ENCODE data around the gene CPNE4.

The CPNE4 gene

GRCh38 chr3:131995891-131996290 lies 38.9 kb downstream of the CPNE4 start:
- no peak for TF ChIP-seq CTCF (IDR thresholded peaks at IDR 0.05; ENCODE audit: low read depth, low read length)
- H3K4me3 ChIP-seq (replicated peaks in 1 of 2; ENCODE audit: low read depth in 2 of 2, low read length in 2 of 2) = no peak overlapping the region
- DNase-seq (ENCODE audit: low read depth in 2 of 2) = no peak

- TF ChIP-seq CTCF (IDR thresholded peaks at IDR 0.05; ENCODE audit: low read depth, low read length) = no peak
- DNase-seq (ENCODE audit: low read depth in 2 of 2) = no peak
- no peak overlapping the region for H3K4me3 ChIP-seq (replicated peaks in 1 of 2; ENCODE audit: low read depth in 2 of 2, low read length in 2 of 2)
These were observed 45.5 kb downstream of the CPNE4 start for GRCh38 chr3:131989318-131989717.

DNA sequence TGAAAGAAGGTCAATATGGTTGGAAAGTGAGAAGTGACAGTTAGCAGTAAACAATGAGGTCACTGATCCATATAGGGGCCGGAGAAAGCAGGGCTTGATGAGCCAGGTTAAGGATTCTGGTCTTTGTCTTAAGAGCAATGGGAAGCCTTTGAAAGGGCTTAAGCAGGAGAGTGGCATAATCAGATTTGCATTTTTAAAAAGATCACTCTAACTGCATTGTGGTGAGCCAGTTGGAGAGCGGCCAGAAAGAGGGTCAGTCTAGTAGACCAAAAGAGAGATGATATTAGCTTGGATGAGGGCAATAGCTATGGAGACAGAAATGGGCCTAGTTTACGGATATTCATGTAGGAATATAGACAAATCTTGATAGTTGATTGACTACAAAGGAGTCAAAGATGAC lies 46.6 kb downstream of the CPNE4 start:
- no peak overlapping the region for H3K4me3 ChIP-seq (replicated peaks in 1 of 2; ENCODE audit: low read depth in 2 of 2, low read length in 2 of 2)
- no peak for DNase-seq (ENCODE audit: low read depth in 2 of 2)
- TF ChIP-seq CTCF (IDR thresholded peaks at IDR 0.05; ENCODE audit: low read depth, low read length) = no peak

DNA sequence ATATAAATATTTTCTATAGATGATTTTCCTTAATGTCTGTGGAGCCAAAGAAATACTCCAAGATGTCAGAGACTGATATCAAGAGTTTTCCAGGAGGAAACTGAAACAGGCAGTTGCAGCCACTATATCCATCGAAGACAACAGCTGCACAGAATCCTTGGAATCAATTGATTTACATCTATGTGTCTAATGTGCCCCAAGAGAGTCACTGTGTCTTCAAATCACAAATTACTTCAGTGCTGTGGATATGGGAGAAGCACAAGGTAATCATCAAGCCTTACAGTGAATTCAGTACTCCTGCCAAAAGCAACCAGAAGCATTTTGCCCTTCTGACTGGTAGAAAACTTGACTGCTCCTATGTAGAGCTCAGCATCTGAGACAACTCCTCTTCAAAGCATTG lies 51.1 kb downstream of the CPNE4 start:
- no peak overlapping the region for H3K4me3 ChIP-seq (replicated peaks in 1 of 2; ENCODE audit: low read depth in 2 of 2, low read length in 2 of 2)
- TF ChIP-seq CTCF (IDR thresholded peaks at IDR 0.05; ENCODE audit: low read depth, low read length) = no peak
- DNase-seq (ENCODE audit: low read depth in 2 of 2) = no peak

- H3K4me3 ChIP-seq (replicated peaks in 1 of 2; ENCODE audit: low read depth in 2 of 2, low read length in 2 of 2) = no peak overlapping the region
- DNase-seq (ENCODE audit: low read depth in 2 of 2) = no peak
- TF ChIP-seq CTCF (IDR thresholded peaks at IDR 0.05; ENCODE audit: low read depth, low read length) = no peak
These were observed 53.5 kb downstream of the CPNE4 start for GRCh38 chr3:131981323-131981722.

DNA sequence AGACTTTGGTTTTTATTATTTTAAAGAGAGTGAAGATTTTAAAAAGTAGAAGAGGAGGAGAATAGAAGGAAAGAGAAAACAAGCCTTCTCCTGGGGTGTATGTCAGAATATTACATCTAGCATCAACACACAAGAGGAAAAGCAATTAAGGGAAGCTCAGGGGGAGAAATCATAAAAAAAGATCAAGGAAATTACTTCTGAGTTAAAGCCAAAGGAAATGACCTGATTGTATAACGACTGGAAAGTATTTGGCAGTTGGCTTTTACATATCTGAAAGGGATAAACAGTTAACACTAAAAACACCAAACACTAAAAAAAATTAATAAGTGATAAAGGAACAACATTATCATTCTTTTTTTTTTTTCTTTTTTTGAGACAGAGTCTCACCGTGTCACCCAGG lies 58.4 kb downstream of the CPNE4 start:
- no peak overlapping the region for H3K4me3 ChIP-seq (replicated peaks in 1 of 2; ENCODE audit: low read depth in 2 of 2, low read length in 2 of 2)
- no peak for TF ChIP-seq CTCF (IDR thresholded peaks at IDR 0.05; ENCODE audit: low read depth, low read length)
- DNase-seq (ENCODE audit: low read depth in 2 of 2) = no peak

- TF ChIP-seq CTCF (IDR thresholded peaks at IDR 0.05; ENCODE audit: low read depth, low read length) = no peak
- DNase-seq (ENCODE audit: low read depth in 2 of 2) = no peak
- H3K4me3 ChIP-seq (replicated peaks in 1 of 2; ENCODE audit: low read depth in 2 of 2, low read length in 2 of 2) = no peak overlapping the region
These were observed 59.8 kb downstream of the CPNE4 start for GRCh38 chr3:131975047-131975446.
